ENCODE results near the gene TBCD. TPM values are rescaled to one million over a fixed set of nuclear protein-coding genes. Genes with fewer than 3 reads are reported as not detected.

Gene TBCD
- total RNA-seq, 1 experiment from 2014 or later: 17.4 TPM

- DNase-seq (ENCODE audit: low read depth): no peak
Measured at GRCh38 chr17:82869536-82869935, 117.7 kb downstream of the TBCD start.

DNA sequence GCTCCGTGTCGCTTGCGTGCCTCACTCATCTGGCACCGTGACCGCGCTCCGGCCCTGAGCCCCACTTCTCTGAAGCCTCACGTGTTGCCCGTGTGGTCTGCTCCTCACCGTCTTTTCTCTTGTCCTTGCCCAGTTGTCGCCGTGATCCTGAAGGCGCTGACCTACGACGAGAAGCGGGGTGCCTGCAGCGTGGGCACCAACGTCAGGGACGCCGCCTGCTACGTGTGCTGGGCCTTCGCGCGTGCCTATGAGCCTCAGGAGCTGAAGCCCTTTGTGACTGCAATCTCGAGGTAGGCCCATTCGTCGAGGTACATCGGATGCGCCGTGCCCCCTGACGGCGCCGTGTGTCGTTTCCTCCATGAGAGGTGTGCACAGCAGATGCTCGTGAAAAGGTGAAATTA, 118.2 kb downstream of the TBCD start:
- DNase-seq (ENCODE audit: low read depth): no peak

- no peak for DNase-seq (ENCODE audit: low read depth)
Measured at GRCh38 chr17:82870541-82870940, 118.7 kb downstream of the TBCD start.

- DNase-seq (ENCODE audit: low read depth): no peak
Measured at GRCh38 chr17:82871056-82871775, 119.4 kb downstream of the TBCD start.

GRCh38 chr17:82871776-82872561, 120.1 kb downstream of the TBCD start:
- no peak for DNase-seq (ENCODE audit: low read depth)

DNA sequence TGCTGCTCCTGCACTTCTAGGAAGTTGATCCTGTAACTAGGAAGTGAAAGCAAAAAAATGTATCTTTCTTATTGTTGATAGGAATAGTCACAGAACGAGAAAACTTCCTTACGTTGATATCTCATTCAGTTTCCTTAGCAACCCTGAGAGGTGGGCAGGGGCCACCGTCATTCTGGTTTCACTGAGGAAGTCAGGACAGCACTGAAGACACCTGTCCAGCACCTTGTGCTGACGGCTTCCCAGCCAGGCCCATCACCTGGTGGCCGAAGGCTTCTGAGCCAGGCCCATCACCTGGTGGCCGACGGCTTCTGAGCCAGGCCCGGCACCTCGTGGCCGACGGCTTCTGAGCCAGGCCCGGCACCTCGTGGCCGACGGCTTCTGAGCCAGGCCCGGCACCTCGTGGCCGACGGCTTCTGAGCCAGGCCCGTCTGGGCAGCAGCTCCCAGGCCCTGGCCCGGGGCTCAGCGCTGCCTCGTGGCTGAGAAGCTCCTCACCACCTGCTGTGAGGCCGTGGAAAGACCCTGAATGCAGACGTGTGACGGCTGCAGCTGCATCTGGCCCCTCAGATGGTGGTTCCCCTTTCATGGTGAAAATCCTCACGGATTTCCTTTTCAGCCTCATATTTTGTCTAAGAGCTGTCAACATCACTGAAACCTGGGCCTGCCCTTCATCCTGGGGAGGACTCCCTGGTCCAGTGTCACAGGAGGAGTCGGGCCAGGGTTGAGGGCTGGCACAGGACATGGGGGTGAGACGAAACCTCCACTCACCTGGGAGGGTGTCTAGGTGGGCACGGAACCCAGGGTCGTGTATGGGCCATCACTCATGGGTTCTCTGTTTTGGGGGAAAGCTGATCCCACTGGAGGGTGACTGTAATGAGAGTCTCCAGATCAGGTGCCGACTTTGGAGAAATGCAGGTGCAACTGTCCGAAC, 121.0 kb downstream of the TBCD start:
- no peak for DNase-seq (ENCODE audit: low read depth)

DNA sequence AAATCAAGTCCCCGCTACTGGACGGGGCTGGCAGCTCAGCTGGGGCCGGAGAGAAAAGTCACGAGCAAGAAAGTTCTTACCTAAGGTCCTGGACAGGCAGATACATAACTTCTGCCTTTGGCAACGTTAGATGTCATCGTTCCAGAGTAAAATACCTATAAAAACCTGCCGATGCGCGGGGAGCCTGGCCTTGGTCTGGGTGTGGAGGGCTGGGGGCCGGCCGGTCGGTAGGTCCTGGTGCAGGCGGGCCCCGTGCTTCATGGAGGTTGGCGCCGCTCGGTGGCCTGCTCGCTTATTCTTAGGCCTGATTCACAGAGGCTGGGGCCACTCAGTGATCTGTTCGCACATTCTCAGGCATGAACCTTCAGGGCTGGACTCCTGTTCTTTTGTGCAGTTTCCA, 121.7 kb downstream of the TBCD start:
- no peak for DNase-seq (ENCODE audit: low read depth)

- DNase-seq (ENCODE audit: low read depth): no peak
Measured at GRCh38 chr17:82874011-82874835, 122.4 kb downstream of the TBCD start.

- DNase-seq (ENCODE audit: low read depth): no peak
Measured at GRCh38 chr17:82875407-82875856, 123.6 kb downstream of the TBCD start.

GRCh38 chr17:82876149-82876548, 124.3 kb downstream of the TBCD start:
- no peak for DNase-seq (ENCODE audit: low read depth)

GRCh38 chr17:82876602-82877379, 124.9 kb downstream of the TBCD start:
- DNase-seq (ENCODE audit: low read depth): no peak

GRCh38 chr17:82878527-82878926, 126.7 kb downstream of the TBCD start:
- DNase-seq (ENCODE audit: low read depth): no peak

- DNase-seq (ENCODE audit: low read depth): no peak
Measured at GRCh38 chr17:82879241-82879640, 127.4 kb downstream of the TBCD start.

DNA sequence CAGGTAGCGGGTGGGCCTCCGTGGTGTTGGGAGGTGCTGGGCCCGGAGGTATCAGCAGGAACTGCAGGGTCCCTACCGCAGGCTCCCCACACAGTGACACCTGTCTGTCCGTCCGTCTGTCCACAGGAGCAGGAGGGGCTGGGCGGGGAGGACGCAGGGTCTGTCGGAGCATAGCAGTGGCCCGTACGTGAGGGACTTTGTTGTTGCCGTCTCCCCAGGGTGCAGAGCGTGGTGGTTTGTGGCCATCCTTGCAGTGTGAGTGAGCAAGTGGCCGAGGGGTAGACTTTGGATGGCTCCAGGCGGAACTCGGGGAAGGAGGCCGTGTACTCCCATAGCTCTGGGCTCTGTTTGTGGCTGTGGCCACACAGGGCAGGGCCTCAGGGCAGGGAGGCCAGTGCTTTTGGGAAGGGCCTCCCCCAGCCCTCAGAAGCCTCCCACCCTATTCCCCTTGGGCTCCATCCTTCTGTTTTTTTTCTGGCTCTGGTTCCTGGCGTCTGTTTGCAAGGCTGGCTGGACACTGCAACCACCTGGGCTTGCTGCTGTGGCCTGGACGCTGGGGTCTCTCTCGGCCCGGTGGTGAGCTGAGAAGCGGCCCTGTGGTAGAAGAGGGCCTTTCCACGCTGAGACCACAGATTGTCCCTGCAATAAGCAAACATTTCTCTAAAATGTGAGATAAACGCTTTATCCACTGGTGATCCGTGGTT, 128.9 kb downstream of the TBCD start:
- DNase-seq (ENCODE audit: low read depth): no peak

DNA sequence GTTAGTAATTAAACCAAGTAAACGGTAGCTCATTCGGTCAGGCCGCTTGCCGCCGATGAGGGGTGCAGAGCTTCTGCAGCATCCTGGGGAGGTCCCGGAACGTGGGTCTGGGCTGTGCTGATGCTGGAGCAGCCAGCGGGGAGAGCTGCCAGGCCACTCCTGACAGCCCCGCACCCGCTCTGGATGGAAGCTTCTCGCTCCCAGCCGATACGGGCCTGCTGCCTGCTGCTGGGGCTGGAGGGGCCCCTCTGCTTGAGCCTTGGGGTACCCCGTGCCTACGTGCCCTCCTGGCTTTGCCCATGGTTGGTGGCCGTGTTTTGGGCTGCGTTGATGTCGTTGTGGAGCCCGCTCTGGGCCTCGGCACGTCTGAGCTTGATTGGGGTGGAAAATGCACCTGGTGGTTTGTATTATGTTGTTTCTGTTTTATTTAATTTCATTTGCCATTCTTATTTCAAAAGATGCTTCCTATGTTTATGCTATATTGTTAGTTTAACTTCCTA, 129.5 kb downstream of the TBCD start:
- DNase-seq (ENCODE audit: low read depth): no peak

DNA sequence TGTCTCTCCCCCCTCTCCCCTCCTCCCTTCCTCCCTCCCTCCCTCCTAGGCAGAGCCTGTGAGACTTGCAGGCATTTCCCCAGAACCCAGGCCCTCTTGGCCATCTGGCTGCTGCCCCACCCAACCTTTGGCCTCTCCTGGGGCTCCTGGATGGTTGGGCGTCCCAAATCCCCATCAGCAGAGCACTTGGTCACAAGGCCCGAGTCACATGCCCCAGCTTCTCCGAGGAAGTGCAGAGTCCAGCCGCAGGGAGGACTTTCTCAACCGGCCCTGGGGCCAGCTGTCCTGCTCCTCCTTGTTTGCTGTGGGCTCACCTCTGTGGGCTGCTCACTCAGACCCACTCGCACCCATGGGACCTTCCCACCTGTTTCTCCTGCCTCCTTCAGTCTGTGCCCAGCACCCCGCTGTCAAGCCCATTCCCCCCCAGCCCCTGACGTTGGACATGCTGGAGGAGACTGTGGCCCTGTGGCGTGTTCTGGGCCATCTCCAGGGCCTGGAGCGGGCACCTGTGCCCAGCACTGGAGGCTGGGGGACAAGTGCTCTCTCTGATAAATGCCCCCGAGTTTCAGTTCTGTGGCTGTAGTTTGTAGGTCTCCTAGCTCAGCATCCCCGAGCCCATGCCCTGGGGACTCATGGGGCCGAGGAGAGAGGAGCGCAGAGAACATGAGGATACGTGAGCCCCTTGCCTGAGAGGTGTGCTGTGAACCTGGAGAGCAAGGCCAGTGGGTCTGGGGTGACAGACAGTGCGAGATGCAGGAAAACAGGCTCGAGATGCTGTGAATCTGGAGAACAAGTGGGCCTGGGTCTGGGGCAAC, 130.2 kb downstream of the TBCD start:
- DNase-seq (ENCODE audit: low read depth): no peak

DNA sequence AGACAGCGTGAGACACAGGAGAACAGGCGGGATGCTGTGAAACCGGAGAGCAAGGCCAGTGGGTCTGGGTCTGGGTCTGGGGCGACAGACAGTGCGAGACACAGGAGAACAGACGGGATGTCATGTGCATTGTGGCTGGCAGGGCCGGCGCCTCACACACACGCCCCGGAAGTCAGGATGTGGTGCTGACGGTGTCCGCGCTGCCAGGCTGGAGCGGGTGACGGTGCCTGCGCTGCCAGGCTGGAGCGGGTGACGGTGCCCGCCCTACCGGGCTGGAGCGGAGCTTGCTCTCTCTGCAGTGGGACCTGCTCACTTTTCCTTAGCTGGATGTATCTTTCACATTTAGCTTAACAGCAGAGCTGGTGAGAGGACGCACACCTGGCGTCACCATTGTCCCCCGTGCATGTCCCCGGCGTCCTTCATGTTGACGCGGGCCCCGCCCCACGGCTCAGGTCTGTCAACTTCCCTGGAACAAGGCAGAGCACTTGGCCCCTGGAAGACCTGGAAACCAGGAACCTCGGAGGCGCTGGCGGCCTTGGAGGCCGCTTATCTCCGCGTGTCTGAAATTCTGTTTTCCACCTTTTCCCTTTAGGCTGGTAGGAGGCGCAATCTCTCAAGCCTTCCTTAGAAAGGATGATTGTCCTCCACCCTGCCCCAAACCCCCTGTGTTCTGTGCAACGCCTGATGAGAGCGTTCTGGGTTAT, 131.0 kb downstream of the TBCD start:
- DNase-seq (ENCODE audit: low read depth): no peak
